ENCODE data around the gene PTPRD. TPM values are rescaled to one million over a fixed set of nuclear protein-coding genes. Genes with fewer than 3 reads are reported as not detected.

PTPRD gene
- total RNA-seq, 1 experiment from 2014 or later, result not detected

DNA sequence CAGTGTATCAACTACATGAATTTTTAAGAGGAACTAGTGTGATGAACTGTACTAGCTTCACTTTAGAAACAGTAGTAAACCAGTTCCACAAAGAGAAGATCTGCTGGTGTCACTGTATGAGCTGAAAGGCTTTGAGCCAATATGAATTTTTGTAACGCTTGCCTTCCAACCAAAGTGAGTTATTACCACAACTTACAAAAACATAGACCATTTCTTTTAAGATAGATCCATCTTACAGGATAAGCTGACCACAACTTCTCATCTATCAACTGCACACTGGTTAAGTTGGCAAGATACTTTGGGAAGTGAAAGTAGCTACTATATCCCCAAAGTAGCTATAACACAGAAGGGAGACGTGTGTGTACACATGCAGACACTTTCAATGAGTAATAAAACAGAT, 1963.6 kb downstream of the PTPRD start:
- H3K4me1 Mint-ChIP-seq (ENCODE audit: insufficient read depth, unreplicated experiment), result no peaks in the 10 kb centered on the region
- TF ChIP-seq, protein P1, sequence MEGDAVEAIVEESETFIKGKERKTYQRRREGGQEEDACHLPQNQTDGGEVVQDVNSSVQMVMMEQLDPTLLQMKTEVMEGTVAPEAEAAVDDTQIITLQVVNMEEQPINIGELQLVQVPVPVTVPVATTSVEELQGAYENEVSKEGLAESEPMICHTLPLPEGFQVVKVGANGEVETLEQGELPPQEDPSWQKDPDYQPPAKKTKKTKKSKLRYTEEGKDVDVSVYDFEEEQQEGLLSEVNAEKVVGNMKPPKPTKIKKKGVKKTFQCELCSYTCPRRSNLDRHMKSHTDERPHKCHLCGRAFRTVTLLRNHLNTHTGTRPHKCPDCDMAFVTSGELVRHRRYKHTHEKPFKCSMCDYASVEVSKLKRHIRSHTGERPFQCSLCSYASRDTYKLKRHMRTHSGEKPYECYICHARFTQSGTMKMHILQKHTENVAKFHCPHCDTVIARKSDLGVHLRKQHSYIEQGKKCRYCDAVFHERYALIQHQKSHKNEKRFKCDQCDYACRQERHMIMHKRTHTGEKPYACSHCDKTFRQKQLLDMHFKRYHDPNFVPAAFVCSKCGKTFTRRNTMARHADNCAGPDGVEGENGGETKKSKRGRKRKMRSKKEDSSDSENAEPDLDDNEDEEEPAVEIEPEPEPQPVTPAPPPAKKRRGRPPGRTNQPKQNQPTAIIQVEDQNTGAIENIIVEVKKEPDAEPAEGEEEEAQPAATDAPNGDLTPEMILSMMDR (IDR thresholded peaks at IDR 0.05; ENCODE audit: unreplicated experiment), result no peak
- BruUV-seq (replicated peaks), result no TSS peak
- H3K9me3 Mint-ChIP-seq (ENCODE audit: unreplicated experiment), result no peaks in the 10 kb centered on the region
- DNase-seq (ENCODE audit: unreplicated experiment), result no peak
- CTCF ChIA-PET, result interaction anchor here (1.5 kb wide), 1 partner anchor 16 kb away, joined by 4 read pairs; no protein-coding TSS in a partner anchor
- POLR2A ChIA-PET, result no interaction called here
- H3K27me3 Mint-ChIP-seq (ENCODE audit: insufficient read depth, unreplicated experiment), result no peaks in the 10 kb centered on the region
- no peak overlapping the region for H3K27ac Mint-ChIP-seq (ENCODE audit: low read depth, unreplicated experiment)
- intact Hi-C loops (cut with micrococcal nuclease), result no loop called here
- H3K4me3 Mint-ChIP-seq (ENCODE audit: unreplicated experiment), result no peak overlapping the region
- H3K36me3 Mint-ChIP-seq (ENCODE audit: insufficient read depth, unreplicated experiment), result no peaks in the 10 kb centered on the region

DNA sequence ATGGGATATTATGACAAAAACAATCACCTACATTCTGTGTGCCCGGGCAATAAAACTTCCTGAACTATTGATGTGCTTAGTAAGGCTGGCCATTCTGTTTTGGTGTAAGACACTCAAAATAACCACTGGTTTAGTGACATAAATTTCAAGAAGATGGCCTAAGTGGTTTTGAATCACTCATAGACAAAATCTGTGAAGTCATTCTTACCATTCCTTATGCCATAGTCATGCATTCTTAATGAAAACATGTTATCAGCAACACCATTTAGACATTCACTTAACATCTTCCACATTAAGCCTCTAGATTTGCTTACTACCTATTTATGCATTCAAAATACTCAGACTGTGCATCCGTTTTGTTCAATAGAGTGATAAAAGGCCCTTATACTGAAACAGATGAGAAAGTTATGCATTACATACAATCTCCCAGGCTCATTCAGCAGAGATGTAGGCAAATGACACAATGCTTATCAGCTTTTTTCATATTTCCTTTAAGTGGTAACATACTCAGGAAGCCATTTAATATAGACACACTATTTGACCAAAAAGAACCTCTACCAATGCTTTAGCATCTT, 1964.4 kb downstream of the PTPRD start:
- intact Hi-C loops (cut with micrococcal nuclease), result no loop called here
- no peak for DNase-seq (ENCODE audit: unreplicated experiment)
- ChIA-PET CTCF (no interaction called here), POLR2A (no interaction called here)
- H3K27me3 Mint-ChIP-seq (ENCODE audit: insufficient read depth, unreplicated experiment), result no peaks in the 10 kb centered on the region
- no peaks in the 10 kb centered on the region for H3K9me3 Mint-ChIP-seq (ENCODE audit: unreplicated experiment)
- BruUV-seq (replicated peaks), result no TSS peak
- H3K27ac Mint-ChIP-seq (ENCODE audit: low read depth, unreplicated experiment), result no peak overlapping the region
- no peaks in the 10 kb centered on the region for H3K36me3 Mint-ChIP-seq (ENCODE audit: insufficient read depth, unreplicated experiment)
- TF ChIP-seq, protein P1 (IDR thresholded peaks at IDR 0.05; ENCODE audit: unreplicated experiment), result no peak
- H3K4me3 Mint-ChIP-seq (ENCODE audit: unreplicated experiment), result no peak overlapping the region
- H3K4me1 Mint-ChIP-seq (ENCODE audit: insufficient read depth, unreplicated experiment), result no peaks in the 10 kb centered on the region

DNA sequence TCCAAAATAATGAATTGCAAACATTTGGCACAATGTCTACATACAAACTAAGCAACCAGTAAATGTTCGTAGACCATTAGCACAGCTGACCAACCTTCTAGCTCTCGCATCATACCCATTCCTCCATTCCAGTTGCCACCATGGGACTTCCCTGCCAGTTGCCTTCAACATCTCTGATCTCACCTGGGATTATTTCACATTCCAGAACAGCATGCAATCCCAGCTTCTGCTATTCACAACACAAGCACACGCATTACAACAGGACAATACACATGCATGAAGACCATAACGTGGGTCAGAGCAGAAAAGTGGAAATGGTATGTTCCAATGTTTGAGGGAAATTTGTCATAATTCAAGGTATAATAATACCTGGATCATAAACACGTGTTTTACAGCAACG, 1965.0 kb downstream of the PTPRD start:
- Mint-ChIP-seq H3K4me3 (ENCODE audit: unreplicated experiment) (no peak overlapping the region), H3K9me3 (ENCODE audit: unreplicated experiment) (no peaks in the 10 kb centered on the region), H3K36me3 (ENCODE audit: insufficient read depth, unreplicated experiment) (no peaks in the 10 kb centered on the region), H3K4me1 (ENCODE audit: insufficient read depth, unreplicated experiment) (no peaks in the 10 kb centered on the region), H3K27ac (ENCODE audit: low read depth, unreplicated experiment) (no peak overlapping the region), H3K27me3 (ENCODE audit: insufficient read depth, unreplicated experiment) (no peaks in the 10 kb centered on the region)
- ChIA-PET CTCF (no interaction called here), POLR2A (no interaction called here)
- intact Hi-C loops (cut with micrococcal nuclease), result no loop called here
- TF ChIP-seq, protein P1 (IDR thresholded peaks at IDR 0.05; ENCODE audit: unreplicated experiment), result no peak
- no peak for DNase-seq (ENCODE audit: unreplicated experiment)
- BruUV-seq (replicated peaks), result no TSS peak

DNA sequence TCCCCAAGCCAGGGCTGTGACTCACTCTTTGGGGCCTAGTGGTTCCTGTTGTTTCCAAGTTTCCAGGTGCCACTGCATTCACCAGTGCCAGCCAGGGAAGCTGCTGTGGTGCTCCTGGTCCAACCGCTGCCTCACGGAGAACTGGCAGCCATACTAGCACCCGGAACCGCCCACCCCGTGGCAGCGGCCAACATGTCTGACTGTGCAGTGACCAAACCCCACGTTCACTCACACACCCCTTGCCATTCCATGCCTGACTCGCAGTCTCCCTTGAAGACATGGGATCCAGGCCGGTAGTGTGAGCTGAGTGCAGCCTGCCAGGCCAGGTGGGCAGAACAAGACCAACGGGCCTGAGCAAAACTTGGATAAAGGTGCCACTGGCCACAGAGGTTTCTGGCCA, 1968.2 kb downstream of the PTPRD start:
- ChIA-PET CTCF (no interaction called here), POLR2A (interaction anchor here (1.0 kb wide), 1 partner anchor 81 kb away, joined by 3 read pairs; no protein-coding TSS in a partner anchor)
- H3K9me3 Mint-ChIP-seq (ENCODE audit: unreplicated experiment), result peaks cover 5% of the 10 kb centered on the region
- H3K36me3 Mint-ChIP-seq (ENCODE audit: insufficient read depth, unreplicated experiment), result no peaks in the 10 kb centered on the region
- no peak overlapping the region for H3K27ac Mint-ChIP-seq (ENCODE audit: low read depth, unreplicated experiment)
- TF ChIP-seq, protein P1 (IDR thresholded peaks at IDR 0.05; ENCODE audit: unreplicated experiment), result no peak
- no peak overlapping the region for H3K4me3 Mint-ChIP-seq (ENCODE audit: unreplicated experiment)
- intact Hi-C loops (cut with micrococcal nuclease), result no loop called here
- no TSS peak for BruUV-seq (replicated peaks)
- no peaks in the 10 kb centered on the region for H3K27me3 Mint-ChIP-seq (ENCODE audit: insufficient read depth, unreplicated experiment)
- no peak for DNase-seq (ENCODE audit: unreplicated experiment)
- H3K4me1 Mint-ChIP-seq (ENCODE audit: insufficient read depth, unreplicated experiment), result no peaks in the 10 kb centered on the region
